ELF-1 (cell line): Measurements from ENCODE around the gene UBAC2.

ENCODE experiments used
- DNase-seq: peaks from one replicate; pipeline ENCODE4 v3.0.0-alpha.2; 2016; ENCODE audit warnings: low read depth, low spot score

The UBAC2 gene

DNA sequence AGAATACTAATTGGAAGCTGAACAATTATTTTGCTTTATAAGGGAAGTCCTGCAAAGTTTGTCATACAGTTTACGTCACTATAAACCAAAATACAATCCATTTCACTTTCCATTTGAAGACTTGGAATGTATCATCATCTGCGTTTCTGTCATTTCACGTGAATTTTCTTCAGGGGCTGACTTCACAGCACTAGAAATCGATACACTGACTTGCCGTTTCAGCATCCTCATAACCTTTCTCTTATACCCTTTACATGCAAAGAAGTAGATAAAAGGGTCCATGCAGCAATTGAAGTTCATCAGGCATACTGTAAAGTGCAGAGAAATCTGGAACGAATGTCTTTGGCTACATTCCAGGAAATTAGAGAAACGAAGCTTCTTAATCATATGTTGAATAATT lies 94.3 kb downstream of the UBAC2 start:
- no peak for DNase-seq

DNA sequence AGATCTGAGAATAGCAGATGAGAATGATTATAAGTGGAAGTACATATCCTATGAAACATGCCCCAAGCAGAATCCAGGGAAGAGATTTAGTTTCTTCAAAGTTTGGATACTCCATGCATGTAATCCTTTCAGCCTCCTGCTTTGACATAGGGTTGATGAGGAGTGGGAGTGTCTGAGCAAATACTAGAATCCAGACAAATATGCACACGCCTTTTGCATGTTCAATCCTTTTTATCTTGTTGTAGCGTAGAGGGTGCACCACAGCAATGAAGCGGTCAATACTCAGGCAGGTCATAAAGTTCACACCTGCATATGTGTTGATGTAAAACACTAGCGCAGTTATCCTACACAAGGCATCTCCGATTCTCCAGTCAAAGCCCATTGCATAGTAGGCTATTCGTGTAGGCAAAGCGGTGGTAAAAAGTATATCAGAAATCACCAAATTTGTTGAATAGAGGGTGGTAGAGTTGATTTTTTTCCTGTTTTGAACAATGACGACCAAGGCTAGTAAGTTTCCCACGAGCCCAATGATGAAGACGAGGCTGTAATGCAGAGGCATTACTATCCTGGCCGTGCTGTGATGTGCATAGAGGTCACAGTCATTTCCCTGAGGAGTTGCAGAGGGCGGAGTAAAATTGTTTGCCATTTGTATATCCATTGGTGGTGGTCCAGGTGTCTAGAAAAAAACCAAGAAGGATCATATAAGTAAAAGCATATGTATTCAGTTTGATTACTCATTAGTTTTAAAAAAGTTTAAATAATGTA lies 95.0 kb downstream of the UBAC2 start:
- DNase-seq, result no peak

DNA sequence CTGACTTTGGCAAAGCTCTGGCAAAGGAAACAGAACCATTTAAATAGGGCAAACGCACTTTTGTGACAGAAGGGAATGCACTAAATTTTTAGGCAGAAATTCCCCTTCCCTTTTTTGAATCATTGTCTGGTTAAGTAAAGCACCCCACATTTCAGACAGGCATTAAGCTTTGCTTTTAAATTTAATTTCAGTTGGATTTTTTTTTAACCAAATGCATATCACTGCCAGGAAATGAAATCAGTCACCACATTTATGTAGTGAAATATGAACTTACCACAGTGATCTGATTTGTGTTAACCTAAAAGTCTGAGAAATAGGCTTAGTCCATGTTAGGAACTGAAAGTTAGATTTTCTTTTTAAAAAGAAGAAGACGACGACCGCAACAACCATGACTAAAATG lies 95.7 kb downstream of the UBAC2 start:
- DNase-seq, result no peak

DNA sequence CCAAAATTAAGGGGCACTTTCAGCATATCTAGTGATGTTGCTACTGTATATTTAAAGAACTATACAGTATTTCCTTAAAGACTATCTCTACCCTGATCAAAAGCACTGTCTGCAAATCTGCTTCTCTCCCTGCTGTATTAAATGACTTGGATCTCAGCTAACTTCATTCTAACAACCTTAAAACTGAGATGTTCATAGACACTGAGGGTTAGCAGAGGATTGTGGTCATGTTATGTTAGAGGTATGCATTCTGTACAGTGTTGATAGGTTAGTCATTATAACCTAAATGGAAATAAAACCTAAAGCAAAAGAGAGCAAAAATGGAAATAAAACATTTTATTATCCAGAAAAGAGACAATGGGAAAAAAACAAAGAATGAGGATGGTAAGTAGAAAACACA lies 96.7 kb downstream of the UBAC2 start:
- DNase-seq, result no peak

DNA sequence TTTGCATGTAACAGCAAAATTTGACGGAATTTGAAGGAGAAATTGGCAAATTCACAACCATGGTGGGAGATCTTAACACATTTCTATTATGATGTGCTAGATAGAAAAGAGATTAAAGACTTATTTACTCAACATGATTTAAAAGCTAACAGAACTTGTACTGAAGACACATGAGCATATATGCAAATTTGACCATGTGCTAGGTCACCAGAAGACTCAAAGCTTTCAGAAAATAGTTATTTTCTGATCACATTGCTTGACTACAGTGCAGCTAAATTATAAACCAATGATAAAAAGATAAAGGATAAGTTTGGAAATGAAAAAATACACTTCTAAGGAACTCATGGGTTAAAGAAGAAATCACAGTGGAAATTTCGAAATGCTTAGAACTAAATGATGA lies 97.4 kb downstream of the UBAC2 start:
- DNase-seq, result no peak

DNA sequence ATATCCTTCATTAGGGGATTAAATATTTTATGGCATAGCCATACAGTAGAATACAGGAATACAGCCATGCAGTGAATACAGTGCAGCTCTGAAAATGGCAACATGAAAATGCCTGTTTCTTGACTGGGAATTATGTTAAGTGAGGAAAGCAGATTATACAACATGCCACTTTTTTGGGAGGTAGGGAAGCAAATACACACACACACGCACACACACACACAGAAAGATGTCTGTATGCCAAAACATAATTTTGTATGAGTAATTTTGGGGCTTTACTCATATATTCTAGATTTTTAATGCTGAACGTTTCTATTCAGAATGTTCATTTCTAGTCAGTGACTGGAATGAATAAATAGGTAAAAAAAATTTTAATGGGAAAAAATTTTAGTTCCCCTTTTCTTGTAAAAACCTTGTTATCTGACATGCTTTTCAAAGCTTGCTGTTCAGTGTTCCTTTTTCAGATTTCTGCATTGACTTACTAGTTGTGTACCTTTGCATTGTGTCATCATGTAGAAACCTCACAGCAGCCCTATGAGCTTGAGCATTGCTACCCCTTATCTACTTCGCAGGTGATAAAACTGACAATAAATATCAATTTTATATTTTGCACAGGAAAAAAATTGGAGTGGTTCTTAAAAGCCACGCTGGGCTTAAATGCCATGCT lies 98.7 kb downstream of the UBAC2 start:
- no peak for DNase-seq

DNA sequence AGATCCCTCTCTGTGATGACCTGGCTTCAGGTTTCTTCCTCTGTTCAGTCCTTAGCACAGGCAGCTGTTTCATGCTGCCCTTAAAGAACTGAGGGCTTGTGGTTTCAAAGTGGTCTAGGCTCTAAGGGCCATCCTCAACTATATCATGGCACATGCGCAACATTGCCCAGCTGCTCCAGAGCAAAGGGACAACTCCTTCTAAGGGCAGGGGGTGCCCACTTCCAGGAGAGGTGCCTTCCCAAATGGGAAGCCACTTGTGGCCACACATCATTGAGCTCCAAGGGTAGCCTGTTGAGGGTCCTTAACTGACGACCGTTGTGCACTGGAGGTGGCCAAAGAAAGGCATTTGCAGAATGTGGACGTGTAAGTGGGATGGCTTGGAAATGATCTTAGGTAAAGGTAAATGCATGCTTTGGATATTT lies 99.3 kb downstream of the UBAC2 start:
- DNase-seq, result no peak

DNA sequence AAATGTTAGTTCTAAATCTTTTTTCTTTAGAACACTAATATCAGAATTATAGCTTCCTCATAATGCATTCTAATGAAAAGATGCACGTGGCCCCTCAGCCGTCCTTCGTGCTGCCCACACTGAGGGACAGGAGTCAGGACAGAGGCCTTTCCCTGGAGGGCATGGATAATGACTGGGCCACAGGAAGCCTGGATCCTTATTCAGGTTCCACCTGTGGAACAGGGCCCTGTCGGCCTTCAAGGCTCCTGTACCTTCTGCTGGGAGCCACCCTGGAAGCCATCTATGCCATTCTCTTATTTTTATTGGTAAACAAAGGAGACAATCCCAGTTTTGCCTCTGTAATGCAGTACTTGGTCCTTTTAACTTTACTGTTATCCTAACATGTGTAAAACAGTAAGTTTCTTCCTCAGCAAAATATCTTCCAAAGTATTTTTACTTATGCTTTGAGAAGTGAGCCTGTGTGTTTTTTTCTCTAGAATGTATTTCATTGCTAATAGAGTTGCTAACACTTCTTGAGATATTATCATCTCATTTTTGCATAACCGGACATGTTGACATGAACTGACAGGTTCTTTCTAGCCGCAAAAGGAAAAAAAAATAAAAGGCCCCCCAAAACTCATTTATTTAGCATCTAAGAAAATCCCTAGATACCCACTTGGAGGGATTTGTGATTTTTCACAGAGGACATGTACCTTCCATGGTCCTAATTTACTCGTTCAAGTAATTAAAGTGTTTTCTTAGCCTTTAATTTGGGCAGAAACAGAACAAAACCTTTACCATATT lies 100.6 kb downstream of the UBAC2 start:
- DNase-seq, result peak; percentile 16

DNA sequence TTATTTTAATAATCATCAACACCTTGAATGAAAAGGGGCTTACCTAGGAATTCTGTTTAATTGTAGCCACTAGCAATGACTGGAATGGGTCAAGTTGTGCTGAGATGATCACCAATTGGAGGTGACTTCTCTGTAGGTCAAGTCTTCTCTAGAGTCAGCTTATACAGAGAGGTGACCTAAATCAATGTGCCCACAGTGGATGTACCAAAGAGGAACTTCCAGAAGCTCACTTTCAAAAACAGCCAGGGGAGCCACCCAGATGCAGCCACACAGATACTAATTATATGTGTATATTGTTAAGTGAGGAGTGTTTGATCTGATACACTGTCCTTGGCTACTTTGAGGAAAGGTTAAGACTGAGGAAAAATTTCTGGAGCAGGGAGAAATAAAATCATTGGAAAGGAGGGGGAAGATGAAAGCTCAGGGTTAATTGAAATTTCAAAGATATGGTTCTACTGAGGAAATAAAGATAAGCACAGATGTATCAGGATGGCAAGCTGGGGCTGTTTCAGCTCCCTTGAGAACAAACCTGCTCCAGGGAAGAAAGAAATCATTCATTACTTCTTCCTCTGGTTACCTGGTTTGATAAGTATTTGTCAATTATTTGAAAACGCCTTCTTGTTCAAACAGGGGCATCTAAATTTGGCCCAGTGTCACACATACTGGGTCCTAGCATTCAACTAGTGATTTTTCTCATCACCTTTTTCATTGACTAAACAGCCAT lies 101.4 kb downstream of the UBAC2 start:
- DNase-seq, result no peak

DNA sequence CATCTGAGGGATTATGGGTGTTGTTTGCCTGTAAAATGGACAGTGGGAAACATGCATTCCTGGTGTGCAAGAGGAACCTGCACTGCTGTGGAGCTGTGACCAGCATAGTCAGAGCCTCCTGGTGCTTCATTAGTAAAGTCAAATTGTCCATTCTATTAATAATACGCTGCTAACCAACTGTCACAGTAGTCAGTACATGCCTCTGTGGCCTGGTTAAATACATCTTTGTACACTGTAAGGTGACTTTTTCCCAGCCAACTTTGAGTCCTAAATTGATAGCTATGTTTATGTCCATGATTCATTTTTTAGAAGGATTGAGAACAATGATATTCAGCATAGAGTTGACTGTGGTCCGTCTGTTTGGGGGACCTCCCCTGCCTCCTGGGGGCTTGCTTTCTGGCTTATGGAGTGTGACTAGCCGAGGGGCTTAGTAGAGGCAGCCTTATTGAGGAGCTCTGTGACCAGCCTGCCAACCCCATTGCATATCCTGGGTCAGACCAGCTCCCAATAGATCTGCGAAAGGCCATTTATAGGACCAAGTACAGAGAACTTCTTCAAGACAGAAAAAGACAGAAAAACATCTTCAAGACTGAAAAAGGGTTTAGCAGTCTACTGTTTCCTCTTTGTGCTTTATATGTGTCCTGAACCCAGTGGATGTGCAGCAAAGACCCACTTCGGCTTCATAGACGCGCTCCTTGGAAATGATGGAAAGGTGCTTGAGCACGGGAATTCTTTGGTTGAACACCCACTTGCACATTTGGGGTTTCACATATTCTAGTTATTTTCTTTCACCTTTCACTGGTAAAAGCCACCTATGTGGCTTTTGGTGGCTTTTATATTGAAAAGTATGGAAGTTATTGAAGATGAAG lies 102.2 kb downstream of the UBAC2 start:
- DNase-seq, result no peak

DNA sequence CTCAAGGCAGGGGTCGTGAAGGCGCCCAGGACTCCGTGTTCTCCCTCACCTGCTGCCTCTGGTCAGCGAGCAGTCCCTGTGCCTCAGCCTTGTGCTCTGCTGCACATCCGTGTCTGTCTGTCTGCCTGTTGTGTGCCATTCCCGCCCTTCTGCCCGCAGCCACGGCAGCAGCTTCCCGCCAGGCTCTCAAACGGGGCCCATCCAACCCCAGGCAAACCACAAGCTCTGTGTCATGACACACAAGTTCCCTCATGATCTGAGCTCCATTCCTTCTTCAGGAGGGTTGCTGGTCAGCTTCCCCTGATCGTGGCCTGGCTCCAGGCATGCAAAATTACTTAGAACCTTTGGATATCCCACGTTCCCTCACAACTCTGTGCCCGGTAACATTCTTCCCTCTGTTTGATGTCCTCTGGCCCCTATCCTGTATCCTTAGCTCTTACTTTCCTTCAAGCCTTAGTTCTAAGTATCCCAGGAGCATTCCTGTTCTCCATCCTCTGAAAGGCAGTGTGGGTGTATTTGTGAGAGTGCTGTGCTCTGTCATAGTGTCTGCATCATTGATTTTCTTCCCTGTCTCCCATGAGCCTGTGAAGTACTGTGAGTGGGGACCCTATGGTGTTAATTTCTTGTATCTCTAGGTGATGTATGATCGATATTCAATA lies 103.3 kb downstream of the UBAC2 start:
- DNase-seq, result no peak

DNA sequence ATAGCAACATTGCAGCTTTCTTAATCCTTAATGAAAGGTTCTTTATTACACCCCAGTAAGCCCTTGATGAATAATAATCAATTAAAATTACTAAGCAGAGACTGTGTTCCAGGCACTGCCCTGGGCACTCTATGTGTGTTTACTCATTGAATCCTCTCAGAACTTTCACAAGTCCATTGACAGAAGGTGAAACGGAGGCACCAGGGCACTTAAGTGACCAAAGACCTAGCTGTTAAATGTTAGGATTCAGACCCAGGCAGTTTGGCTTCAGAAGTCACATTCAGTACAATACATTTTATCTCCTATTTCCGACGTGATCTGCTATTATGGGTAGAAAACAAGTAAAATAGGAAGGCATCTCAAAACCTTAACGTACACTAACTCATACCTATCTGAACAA lies 103.9 kb downstream of the UBAC2 start:
- DNase-seq, result no peak

DNA sequence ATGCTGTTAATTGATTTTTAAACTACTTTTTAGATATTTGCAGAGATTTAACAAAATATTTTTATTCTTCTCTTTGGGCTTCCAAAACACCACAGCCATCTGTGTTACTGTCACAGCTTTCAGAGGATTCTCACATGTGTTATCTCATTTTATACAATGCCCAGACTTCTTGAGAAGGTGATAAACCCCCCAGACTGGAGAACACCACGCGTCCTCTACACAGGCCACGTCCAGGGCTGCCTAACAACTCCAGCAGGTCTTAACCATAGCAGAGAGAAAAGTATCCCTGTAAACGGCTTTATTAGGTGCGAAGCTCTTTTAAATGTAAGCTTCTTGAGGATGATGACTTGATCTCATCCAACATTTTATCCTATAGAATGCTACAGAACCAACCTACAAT lies 104.5 kb downstream of the UBAC2 start:
- DNase-seq, result no peak

DNA sequence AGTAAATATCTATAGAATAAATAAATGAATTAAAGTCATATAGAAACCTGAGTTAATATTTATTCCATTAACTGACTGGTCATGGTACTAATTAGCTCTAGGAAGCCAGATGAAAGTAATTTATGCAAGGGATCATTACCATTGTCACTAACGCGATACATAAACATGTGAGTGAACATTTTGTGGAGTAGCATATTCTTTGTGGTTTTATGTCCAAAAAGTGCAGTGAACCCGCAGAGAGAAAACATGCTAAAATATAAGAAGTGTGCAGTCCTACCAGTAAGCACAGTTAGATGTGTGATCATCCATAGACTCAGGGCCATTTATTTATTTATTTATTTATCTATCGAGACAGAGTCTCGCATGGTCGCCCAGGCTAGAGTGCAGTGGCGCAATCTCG lies 104.9 kb downstream of the UBAC2 start:
- no peak for DNase-seq

DNA sequence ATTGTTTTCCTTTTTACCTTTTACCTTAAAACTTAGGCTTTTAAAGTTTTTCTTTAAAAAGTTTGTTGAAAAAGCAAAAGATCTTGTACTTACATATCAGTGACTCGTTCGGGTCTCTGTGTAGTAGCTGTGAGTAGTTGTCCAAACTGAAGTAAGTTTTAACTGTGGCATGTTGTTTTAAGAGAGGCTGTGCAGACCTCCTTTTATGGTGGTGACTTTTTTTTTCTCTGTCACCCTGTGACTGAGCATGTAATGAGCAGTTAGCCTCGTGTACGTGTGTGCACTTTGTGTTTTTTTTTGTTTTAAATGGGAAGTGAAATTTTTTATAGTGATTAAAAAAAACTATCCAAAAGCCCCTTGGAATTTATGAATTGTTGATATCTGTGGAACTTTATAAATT lies 106.6 kb downstream of the UBAC2 start, which contains the start of gene GPR183:
Gene GPR183 (minus strand): TSS at position 153 of the 400 bp plus-strand sequence. CDS start 11,254 bp downstream, outside the sequence.
- no peak for DNase-seq

DNA sequence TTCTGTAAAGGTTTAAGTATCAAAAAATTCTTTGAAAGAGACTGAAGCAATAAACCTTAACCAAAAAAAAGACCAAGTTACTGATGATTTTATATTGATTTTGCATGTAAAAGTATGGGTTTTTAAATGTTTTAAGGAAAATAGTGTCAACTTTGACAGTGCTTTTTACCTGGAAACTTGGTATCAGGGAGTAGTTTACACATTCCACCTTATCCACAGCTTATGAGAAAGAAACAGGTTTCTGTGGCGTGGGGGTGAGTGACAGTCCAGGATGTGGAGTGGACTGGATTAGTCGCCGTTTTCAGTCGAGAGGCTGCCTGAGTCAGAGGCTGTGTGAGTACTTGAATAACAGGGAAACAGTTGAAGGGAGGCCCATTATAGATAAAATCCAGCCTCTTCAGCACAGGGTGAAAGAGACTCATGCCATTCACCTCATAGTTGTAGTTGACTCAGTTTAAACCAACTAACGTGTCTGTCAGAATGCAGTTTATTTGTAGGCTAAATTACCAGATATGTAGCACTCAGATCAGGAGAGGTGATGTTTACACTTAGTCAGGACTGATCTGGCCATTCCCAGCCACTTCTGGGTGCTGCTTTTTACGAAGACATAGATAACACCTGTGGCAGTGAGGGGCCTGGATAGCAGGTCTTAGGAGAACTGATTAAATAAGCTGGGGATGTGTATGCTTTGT lies 107.1 kb downstream of the UBAC2 start:
- DNase-seq, result peak; percentile 23

DNA sequence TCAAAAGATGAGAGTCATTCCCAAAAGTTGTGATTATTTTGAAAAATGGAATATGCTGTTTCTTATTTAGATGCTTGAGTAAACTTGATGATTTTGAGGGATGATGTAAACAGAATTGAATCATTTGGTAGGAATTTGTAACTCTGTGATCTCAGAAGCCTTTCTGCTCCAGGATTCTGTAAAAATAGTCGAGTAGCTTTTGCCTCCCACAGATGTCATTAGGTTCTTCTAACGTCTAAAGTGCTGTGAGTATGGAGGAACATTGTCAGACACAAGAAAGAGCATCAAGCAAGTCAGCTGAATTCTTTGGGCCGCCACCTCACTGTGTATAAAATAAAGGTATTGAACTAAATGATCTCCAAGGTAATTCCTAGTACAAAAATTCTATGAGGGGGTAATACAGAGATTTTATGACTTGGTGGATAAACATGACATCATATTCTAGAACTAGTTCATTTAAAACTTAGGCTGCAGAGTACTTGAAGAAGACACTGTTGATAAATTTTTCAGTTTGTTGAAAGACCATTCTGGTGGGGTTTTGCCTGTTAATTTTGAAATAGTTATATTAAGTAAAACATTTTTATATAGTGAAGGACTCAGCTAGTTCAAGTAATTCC lies 107.9 kb downstream of the UBAC2 start:
- no peak for DNase-seq

DNA sequence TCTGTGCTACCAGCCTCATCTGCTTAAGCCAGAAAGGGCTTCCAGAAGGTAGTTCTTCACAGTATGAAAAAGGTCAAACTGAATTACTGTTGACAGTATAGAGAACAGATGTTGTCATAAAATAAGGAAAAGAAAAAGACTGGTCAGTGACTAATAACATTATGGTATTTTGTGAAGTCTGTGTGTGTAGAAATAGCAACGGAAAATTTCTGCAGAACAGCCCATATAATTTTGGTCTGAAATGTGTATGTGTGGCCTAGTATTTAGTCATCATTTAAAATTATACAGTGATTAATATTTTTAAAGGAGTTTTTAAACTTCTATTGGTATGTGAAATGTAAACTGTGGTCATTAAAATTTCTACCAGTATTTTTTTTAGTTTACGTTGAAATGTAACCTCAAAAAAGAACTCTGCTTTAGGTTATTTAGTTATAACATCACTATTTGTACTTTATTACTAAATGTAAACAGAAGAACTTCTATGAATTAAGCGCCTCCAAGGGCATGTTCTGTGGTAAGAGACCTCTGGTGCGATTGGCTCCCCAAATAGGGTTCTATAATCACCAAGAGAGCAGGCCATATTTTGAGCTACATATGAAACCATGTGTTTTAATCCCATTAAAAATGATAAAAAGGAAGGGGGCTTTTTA lies 109.9 kb downstream of the UBAC2 start:
- no peak for DNase-seq

DNA sequence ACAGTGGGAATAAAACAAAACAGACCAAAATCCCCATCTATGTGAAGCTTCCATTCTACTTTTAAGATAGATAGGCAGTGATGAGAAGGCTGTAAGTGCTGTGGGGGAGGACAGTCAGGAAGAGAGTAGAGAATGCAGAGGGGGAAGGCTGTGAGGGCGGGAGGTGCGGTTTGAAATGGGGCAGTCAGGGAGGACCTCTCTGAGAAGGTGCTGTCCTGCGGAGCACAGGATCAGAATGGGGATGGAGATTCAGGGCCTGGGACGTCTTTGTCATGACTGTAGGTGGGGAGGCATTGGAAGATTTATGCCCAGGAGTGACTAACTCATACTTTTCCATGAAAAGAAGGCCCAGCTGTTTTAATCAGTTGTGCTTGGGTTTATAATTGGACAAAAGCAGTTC lies 110.5 kb downstream of the UBAC2 start:
- DNase-seq, result no peak
